Measurements from ENCODE around the gene PDE2A. TPM values are rescaled to one million over a fixed set of nuclear protein-coding genes. Genes with fewer than 3 reads are reported as not detected.

The PDE2A gene
- total RNA-seq, 1 experiment from 2014 or later = 3.7 TPM

GRCh38 chr11:72615329-72615728, 58.9 kb downstream of the PDE2A start:
- H3K27me3 Mint-ChIP-seq (ENCODE audit: low read depth) = peaks cover 7% of the 10 kb centered on the region
- no peaks in the 10 kb centered on the region for H3K9me3 Mint-ChIP-seq
- no peak overlapping the region for H3K4me3 Mint-ChIP-seq
- H3K4me1 Mint-ChIP-seq = peaks cover 11% of the 10 kb centered on the region
- DNase-seq (ENCODE audit: low spot score) (no peak), ATAC-seq (no peak)
- TF ChIP-seq NR1H2 (CRISPR knock-in tag; IDR thresholded peaks at IDR 0.05) = no peak
- no peak for TF ChIP-seq ETV6 (CRISPR knock-in tag; IDR thresholded peaks at IDR 0.05)
- TF ChIP-seq ZNF263 (CRISPR knock-in tag; IDR thresholded peaks at IDR 0.05; ENCODE audit: low read depth) = no peak
- TF ChIP-seq ESRRA (CRISPR knock-in tag; IDR thresholded peaks at IDR 0.05; ENCODE audit: borderline replicate concordance) = no peak
- no peak for TF ChIP-seq FOXK1 (CRISPR knock-in tag; IDR thresholded peaks at IDR 0.05)
- no peak for TF ChIP-seq CREB1 (CRISPR knock-in tag; IDR thresholded peaks at IDR 0.05)
- TF ChIP-seq IRF2 (CRISPR knock-in tag; IDR thresholded peaks at IDR 0.05; ENCODE audit: borderline replicate concordance, low read depth) = no peak
- TF ChIP-seq TP53 (CRISPR knock-in tag; IDR thresholded peaks at IDR 0.05) = no peak
- no peak for TF ChIP-seq TEAD4 (CRISPR knock-in tag; IDR thresholded peaks at IDR 0.05)
- TF ChIP-seq, protein P1, sequence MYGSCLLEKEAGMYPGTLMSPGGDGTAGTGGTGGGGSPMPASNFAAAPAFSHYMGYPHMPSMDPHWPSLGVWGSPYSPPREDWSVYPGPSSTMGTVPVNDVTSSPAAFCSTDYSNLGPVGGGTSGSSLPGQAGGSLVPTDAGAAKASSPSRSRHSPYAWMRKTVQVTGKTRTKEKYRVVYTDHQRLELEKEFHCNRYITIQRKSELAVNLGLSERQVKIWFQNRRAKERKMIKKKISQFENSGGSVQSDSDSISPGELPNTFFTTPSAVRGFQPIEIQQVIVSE (CRISPR knock-in tag; IDR thresholded peaks at IDR 0.05; ENCODE audit: borderline replicate concordance) = no peak
- TF ChIP-seq MAX (CRISPR knock-in tag; IDR thresholded peaks at IDR 0.05) = no peak
- no peak for TF ChIP-seq ZNF396 (CRISPR knock-in tag; IDR thresholded peaks at IDR 0.05; ENCODE audit: borderline replicate concordance)
- TF ChIP-seq ZNF532 (CRISPR knock-in tag; IDR thresholded peaks at IDR 0.05; ENCODE audit: borderline replicate concordance) = no peak
- TF ChIP-seq STAT6 (CRISPR knock-in tag; conservative IDR thresholded peaks at IDR 0.05; ENCODE audit: low read depth) = no peak
- TF ChIP-seq TEAD1 (CRISPR knock-in tag; IDR thresholded peaks at IDR 0.05) = no peak
- TF ChIP-seq ZNF423 (CRISPR knock-in tag; IDR thresholded peaks at IDR 0.05) = no peak
- no peak for TF ChIP-seq OVOL2 (CRISPR knock-in tag; IDR thresholded peaks at IDR 0.05; ENCODE audit: borderline replicate concordance)
- no peaks in the 10 kb centered on the region for H3K36me3 Mint-ChIP-seq
- ChIA-PET CTCF (interaction anchor here (0.8 to 2.1 kb wide), 6 partner anchors 16 to 144 kb away, joined by 3 to 10 read pairs (median 6); no protein-coding TSS in a partner anchor), POLR2A (interaction anchor here (1.3 kb wide), 1 partner anchor 20 kb away, joined by 3 read pairs; no protein-coding TSS in a partner anchor)
- no peak overlapping the region for H3K27ac Mint-ChIP-seq

- H3K4me3 Mint-ChIP-seq = no peak overlapping the region
- H3K4me1 Mint-ChIP-seq = peaks cover 11% of the 10 kb centered on the region
- CTCF ChIA-PET = interaction anchor here (0.8 to 2.1 kb wide), 3 partner anchors 15 to 144 kb away, joined by 3 to 10 read pairs (median 8); no protein-coding TSS in a partner anchor
- H3K9me3 Mint-ChIP-seq = no peaks in the 10 kb centered on the region
- POLR2A ChIA-PET = interaction anchor here (1.3 kb wide), 1 partner anchor 21 kb away, joined by 3 read pairs; no protein-coding TSS in a partner anchor
- no peaks in the 10 kb centered on the region for H3K36me3 Mint-ChIP-seq
- no peak overlapping the region for H3K27ac Mint-ChIP-seq
- DNase-seq (ENCODE audit: low spot score) (no peak), ATAC-seq (no peak)
- peaks cover 7% of the 10 kb centered on the region for H3K27me3 Mint-ChIP-seq (ENCODE audit: low read depth)
- TF ChIP-seq JAZF1 (CRISPR knock-in tag; IDR thresholded peaks at IDR 0.05) (no peak), FOXP1 (CRISPR knock-in tag; IDR thresholded peaks at IDR 0.05; ENCODE audit: borderline replicate concordance) (no peak), ZBTB21 (CRISPR knock-in tag; IDR thresholded peaks at IDR 0.05; ENCODE audit: borderline replicate concordance) (no peak), SMAD4 (CRISPR knock-in tag; IDR thresholded peaks at IDR 0.05) (no peak), GTF2I (CRISPR knock-in tag; conservative IDR thresholded peaks at IDR 0.05) (no peak), MYBL2 (CRISPR knock-in tag; IDR thresholded peaks at IDR 0.05) (no peak), OVOL2 (CRISPR knock-in tag; IDR thresholded peaks at IDR 0.05; ENCODE audit: borderline replicate concordance) (no peak), ZSCAN18 (CRISPR knock-in tag; IDR thresholded peaks at IDR 0.05) (no peak), EMX1 (CRISPR knock-in tag; IDR thresholded peaks at IDR 0.05) (no peak), MAX (CRISPR knock-in tag; IDR thresholded peaks at IDR 0.05) (no peak)
- TF ChIP-seq, protein P2, sequence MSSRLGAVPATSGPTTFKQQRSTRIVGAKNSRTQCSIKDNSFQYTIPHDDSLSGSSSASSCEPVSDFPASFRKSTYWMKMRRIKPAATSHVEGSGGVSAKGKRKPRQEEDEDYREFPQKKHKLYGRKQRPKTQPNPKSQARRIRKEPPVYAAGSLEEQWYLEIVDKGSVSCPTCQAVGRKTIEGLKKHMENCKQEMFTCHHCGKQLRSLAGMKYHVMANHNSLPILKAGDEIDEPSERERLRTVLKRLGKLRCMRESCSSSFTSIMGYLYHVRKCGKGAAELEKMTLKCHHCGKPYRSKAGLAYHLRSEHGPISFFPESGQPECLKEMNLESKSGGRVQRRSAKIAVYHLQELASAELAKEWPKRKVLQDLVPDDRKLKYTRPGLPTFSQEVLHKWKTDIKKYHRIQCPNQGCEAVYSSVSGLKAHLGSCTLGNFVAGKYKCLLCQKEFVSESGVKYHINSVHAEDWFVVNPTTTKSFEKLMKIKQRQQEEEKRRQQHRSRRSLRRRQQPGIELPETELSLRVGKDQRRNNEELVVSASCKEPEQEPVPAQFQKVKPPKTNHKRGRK (CRISPR knock-in tag; IDR thresholded peaks at IDR 0.05; ENCODE audit: borderline replicate concordance) = no peak
Observed at GRCh38 chr11:72614381-72614780, 59.8 kb downstream of the PDE2A start.

Measured in WTC11 (cell line).